ENCODE measurements around the gene ELL.

Gene ELL

GRCh38 chr19:18466354-18466753 lies 55.5 kb downstream of the ELL start:
- no peak for DNase-seq

- no peak for DNase-seq
These were observed 55.9 kb downstream of the ELL start for GRCh38 chr19:18465964-18466339.

- DNase-seq = no peak
These were observed 56.5 kb downstream of the ELL start for GRCh38 chr19:18465214-18465963.

- no peak for DNase-seq
These were observed 57.2 kb downstream of the ELL start for GRCh38 chr19:18464646-18465045.

DNA sequence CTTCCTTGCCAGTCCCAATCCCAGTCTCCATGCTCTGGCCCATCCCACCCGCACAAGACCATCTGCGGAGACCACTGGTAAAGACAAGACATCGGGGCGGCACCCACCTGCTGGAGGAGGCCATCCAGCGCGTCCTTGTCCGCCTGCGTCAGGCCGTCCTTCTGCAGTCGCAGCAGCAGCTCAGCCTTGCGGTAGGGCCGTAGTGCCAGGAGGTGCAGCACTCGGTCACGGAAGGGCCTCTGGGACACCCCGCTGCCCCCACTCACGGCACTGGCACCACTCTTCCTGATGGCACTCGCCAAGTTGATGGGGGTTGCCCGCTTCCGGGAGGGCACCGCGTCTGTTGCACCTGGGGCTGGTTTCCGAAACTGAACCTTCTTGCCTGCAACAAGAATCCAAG lies 60.4 kb downstream of the ELL start:
- DNase-seq = no peak

DNA sequence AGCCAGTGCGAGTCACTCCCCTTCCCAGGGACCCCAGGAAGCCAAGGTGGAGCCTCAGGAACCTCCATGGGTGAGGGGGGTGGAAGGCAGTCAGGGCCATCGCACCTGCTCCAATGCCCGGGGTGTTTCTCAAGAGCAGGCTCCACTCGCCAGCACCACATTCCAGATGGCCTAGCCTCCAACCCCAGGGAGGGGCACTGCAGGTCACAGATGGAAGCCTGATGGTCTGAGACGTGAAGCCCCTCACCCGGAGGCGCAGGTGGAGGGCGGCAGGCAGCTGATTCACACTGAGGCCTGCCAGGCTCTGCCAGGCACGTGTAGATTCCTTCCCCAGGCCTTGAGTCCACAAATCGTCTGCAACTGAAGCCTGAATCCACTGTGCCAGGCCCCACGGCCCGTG lies 61.0 kb downstream of the ELL start:
- no peak for DNase-seq

GRCh38 chr19:18457483-18458331 lies 64.2 kb downstream of the ELL start:
- no peak for DNase-seq

DNA sequence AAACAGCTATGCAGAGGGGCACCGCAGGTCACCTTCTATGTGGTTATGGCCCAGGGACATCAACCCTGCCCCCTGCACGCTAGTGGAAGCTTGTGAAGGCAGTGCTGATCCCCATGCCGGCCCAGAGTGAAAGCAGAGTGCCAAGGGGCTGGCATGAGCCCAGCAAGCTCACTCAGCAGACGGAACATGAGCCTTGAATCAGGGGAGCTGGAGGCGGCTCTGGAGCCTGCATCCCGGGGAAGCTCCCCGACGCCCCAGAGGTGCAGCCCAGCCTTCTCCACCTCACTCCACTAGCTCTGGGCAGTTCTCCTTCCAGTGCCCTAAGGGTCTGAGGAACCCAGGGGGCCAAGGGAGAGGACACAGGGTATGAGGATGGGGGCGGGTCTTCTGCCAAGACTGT lies 64.9 kb downstream of the ELL start:
- no peak for DNase-seq

- DNase-seq = no peak
These were observed 65.6 kb downstream of the ELL start for GRCh38 chr19:18456279-18456678.

DNA sequence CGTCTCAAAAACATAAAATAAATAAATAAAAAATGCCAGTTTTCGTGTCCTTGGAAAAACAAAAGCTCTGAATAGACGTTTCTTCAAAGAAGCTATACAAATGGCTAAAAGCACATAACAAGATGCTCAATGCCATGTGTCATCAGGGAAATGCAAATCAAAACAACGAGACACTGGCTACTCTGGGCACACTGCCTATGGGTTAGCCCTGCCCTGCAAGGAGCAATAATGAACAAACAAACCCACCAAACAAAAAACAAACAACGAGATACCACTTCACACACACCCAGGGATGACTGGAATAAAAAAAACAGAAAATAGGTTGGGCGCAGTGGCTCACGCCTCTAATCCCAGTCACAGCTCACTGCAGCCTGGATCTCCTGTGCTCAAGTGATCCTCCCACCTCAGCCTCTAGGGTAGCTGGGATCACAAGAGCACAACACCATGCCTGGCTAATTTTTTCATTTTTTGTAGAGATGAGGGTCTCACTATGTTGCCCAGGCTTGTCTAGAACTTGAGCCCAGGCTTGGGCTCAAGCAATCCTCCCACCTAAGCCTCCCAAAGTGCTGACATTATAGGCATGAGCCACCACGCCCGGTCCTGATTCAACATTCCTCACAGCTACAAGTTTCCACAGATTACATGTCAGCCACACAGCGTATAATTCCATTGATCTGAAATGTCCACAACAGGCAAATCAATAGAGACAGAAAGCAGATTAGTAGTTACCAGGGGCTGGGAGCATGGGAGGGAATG lies 68.4 kb downstream of the ELL start:
- peak; percentile 56 for DNase-seq

DNA sequence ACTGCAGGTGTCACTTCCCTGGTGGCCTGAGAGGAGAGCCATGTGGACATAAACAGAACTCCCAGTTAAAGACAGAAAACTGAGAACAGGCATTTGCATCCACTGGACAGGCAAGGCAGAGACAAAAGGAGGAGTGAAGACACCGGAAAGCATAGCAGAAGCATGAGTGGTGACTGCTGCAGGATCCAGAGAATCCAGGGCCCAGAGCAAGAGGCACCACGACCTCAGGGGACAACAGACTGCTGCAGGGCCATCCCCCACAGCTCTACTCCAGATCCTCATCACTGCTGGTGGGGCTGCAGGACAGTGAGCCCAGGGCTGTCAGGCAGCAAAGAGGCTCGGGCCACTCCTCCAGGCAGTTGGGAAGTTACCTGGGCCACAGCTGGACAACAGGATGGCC lies 69.5 kb downstream of the ELL start:
- no peak for DNase-seq

DNA sequence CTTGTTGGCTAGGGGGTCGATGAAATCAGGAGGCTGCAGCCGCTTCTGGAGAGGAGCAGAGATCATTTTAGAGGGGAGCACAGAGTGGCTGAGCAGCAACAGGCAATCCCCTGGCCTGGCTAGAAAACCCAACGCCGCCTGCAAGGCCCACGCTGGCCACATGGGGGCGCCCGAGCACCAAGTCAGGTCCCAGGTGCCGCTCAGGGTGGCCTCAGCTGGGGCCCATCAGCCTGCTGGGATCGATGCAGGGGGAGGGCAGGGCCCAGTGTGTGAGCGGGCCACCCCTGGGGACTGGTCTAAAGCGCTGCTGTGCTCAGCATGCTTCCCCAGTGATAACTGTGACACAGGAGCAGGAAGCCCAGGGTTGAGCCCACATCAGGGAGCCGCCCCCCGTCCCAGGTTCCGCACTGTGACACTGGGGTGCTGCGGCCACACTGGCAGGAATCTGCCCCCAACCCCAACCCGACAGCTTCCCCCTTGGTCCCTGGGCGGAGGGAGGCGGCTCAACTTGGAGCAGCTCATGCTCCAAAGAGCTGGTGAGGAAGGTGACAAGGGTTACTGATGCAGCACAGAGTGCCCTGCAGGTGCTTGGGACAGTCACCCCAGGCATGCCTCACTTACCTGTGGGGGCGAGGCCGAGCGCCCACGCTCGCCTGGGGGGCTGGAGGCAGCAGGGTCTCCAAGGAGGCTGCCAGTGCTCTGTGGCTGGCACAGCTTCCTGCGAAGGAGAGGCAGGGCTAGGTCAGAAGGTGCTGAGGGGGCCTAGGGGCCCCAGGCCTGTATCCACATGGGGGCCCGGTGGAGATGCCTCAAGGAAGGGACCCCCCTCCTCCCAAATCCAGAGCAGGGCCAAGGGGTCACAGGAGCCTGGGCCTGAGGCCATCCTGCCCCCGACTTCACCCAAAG lies 70.7 kb downstream of the ELL start:
- peak; percentile 78 for DNase-seq

- no peak for DNase-seq
These were observed 71.6 kb downstream of the ELL start for GRCh38 chr19:18450021-18450930.

DNA sequence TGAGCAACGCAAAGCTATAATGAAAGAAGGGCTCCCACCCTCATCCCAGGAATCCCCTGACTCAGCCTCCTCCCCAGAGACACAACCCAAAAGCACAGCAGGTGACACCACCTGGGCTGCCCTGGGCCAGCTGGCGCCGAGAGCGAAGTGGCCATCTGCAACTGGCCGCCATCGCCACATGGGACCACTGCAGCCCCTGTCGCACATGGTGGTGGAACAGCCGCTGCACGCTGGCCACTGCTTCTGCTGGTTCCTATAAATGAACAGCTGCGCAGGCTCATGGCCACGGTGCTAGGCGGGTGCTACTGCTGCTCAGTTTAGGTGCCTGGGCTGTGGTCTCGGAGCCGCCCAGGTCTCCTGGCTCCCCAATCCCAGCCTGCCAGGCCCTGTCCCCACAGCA lies 72.3 kb downstream of the ELL start:
- no peak for DNase-seq

GRCh38 chr19:18446811-18447359 lies 75.0 kb downstream of the ELL start:
- DNase-seq = no peak

DNA sequence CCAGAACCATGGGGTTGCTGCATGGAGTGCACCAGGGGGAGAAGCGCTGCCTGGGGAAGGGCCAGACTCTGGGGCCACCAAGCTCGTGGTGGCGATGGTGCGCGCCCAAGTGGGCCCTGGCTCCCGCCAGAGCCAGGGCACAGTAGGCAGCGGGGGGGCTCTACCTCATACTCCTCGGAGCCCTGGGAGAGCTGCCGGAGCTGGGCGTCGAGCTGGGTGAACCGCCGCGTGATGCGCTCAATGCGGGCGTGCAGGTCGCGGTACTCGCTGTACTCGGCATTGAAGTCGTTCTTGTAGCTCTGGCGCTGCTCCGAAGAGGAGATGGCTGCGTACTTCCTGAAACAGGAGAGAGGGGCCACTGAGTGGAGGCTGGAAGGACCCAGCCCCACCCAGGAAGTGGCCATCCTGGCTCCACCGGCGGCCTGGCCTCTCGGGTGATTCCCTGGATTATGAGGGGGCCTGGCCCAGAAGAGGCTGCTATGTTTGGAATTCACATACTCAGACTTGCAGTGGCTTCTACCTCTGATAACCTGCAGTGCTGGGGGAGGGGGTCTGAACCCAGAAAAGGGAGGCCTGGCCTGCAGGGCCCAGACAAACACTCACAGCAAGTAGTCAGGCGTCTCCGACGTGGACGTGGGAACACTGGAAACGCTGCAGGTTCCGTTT lies 75.6 kb downstream of the ELL start:
- DNase-seq = no peak

GRCh38 chr19:18445262-18445948 lies 76.5 kb downstream of the ELL start:
- DNase-seq = no peak

DNA sequence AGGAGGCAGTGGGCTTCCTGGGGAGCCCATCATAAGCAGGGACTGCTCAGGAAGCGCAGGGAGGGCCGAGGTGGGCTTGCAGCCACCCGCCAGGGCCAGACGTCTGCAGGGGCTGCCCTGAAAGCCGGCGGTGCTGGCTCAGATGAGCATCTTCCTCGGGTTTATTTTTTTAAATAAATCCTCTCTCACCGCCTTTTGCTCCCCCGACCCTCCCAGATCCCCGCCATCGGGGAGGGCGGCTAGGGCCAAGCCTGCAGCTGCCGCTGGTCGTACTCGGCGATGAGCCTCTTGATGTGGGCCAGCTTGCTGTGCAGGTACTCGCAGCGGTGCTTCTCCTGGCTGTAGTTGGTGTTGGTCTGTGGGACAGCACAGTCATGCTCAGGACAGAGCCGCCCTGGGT lies 77.4 kb downstream of the ELL start:
- no peak for DNase-seq

DNA sequence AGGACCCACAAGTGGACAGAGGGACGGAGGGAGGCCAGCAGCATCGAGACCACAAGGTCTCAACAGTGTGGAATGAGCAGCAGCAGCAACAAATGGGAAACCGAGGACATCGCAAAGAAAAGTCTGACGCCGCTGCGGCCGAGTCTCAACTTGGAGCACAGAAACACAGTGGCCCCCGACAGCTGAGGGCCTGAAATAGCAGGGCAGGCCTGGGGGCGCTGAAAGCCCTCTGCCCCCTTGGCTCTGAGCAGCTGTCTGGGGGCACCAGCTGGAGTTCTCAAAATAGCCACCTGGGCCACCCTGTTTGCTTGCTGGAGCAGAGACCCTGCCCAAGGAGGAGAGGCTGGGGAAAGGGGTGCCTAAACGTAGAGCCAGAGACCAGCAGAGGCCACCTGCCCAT lies 78.0 kb downstream of the ELL start:
- DNase-seq = no peak

DNA sequence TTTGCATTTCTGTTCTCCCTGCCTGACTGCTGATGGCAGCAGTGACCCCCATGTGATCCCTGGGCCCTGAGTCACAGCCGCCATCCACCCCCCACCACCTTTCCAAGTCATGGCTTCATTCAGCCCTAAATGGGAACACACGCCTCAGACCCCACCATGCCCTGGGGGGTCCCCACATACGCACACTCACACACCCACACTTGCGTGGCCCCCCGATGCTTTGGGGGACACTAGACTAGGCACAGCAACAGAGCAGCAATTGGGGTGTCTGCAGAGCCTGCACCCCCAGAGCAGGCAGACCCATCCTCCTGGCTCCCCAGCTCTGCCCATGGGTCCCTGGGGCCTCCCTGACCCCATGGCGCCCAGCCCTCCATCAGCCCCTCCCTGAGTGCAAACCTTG lies 78.5 kb downstream of the ELL start:
- DNase-seq = no peak
